HUES6 (cell line): ENCODE results near the gene TUBA1B.
"Not testable (repeated sequence)": the region's sequence is repeated elsewhere in the genome, so short reads cannot be mapped to it uniquely, and the experiment has no call there.

Experiments used
- H3K27ac ChIP-seq: 2 replicates; pipeline ENCODE4 v1.7.0; 2013; ENCODE audit warnings: low read depth, mild to moderate bottlenecking, low read length, inconsistent platforms
- H3K27me3 ChIP-seq: 2 replicates; pipeline ENCODE4 v1.6.1; 2013; ENCODE audit warnings: low read length; ENCODE audit not compliant: control insufficient read depth, insufficient read depth
- H3K36me3 ChIP-seq: 2 replicates; pipeline ENCODE4 v1.6.1; 2013; ENCODE audit warnings: low read length; ENCODE audit not compliant: control insufficient read depth, insufficient read depth
- H3K4me1 ChIP-seq: 2 replicates; pipeline ENCODE4 v1.6.1; 2013; ENCODE audit warnings: low read length; ENCODE audit not compliant: control insufficient read depth, insufficient read depth
- H3K4me3 ChIP-seq: 2 replicates; pipeline ENCODE4 v1.5.1; 2013; ENCODE audit warnings: low read depth, low read length
- H3K9ac ChIP-seq: one replicate; pipeline ENCODE4 v1.6.1; 2013; ENCODE audit warnings: mild to moderate bottlenecking, low read length
- H3K9me3 ChIP-seq: 2 replicates; pipeline ENCODE4 v1.6.1; 2013; ENCODE audit warnings: low read depth, low read length; ENCODE audit not compliant: control insufficient read depth, insufficient read depth

The TUBA1B gene

GRCh38 chr12:49138999-49139398 is 7.8 kb upstream of the TUBA1B start:
- H3K4me1 ChIP-seq = no peaks in the 10 kb centered on the region
- H3K9me3 ChIP-seq = no peaks in the 10 kb centered on the region
- H3K27ac ChIP-seq = no peak overlapping the region
- no peak overlapping the region for H3K9ac ChIP-seq
- H3K36me3 ChIP-seq = no peaks in the 10 kb centered on the region
- H3K27me3 ChIP-seq = no peaks in the 10 kb centered on the region
- no peak overlapping the region for H3K4me3 ChIP-seq

GRCh38 chr12:49138587-49138986 is 7.4 kb upstream of the TUBA1B start:
- no peak overlapping the region for H3K4me3 ChIP-seq
- no peaks in the 10 kb centered on the region for H3K27me3 ChIP-seq
- no peaks in the 10 kb centered on the region for H3K9me3 ChIP-seq
- H3K27ac ChIP-seq = no peak overlapping the region
- H3K36me3 ChIP-seq = no peaks in the 10 kb centered on the region
- no peaks in the 10 kb centered on the region for H3K4me1 ChIP-seq
- no peak overlapping the region for H3K9ac ChIP-seq

GRCh38 chr12:49137476-49137875 is 6.3 kb upstream of the TUBA1B start:
- Histone ChIP-seq H3K36me3 (no peaks in the 10 kb centered on the region), H3K4me3 (no peak overlapping the region), H3K9me3 (no peaks in the 10 kb centered on the region), H3K27ac (no peak overlapping the region), H3K27me3 (no peaks in the 10 kb centered on the region), H3K4me1 (0 out of 2 replicates have a peak, but pooled peaks cover 2% of the 10 kb centered on the region), H3K9ac (no peak overlapping the region)

GRCh38 chr12:49136997-49137396 is 5.8 kb upstream of the TUBA1B start:
- H3K9ac ChIP-seq, H3K27me3 ChIP-seq, H3K27ac ChIP-seq, H3K4me1 ChIP-seq, H3K9me3 ChIP-seq, H3K4me3 ChIP-seq, H3K36me3 ChIP-seq: not testable (repeated sequence)

GRCh38 chr12:49133590-49133989 is 2.4 kb upstream of the TUBA1B start:
- Histone ChIP-seq H3K27ac (no peak overlapping the region), H3K4me1 (peaks cover 13% of the 10 kb centered on the region), H3K36me3 (peaks cover 22% of the 10 kb centered on the region), H3K9me3 (no peaks in the 10 kb centered on the region), H3K4me3 (no peak overlapping the region), H3K27me3 (no peaks in the 10 kb centered on the region), H3K9ac (no peak overlapping the region)

GRCh38 chr12:49133014-49133413 is 1.8 kb upstream of the TUBA1B start:
- H3K9me3 ChIP-seq = no peaks in the 10 kb centered on the region
- H3K4me3 ChIP-seq = no peak overlapping the region
- H3K4me1 ChIP-seq = peaks cover 13% of the 10 kb centered on the region
- no peak overlapping the region for H3K9ac ChIP-seq
- no peaks in the 10 kb centered on the region for H3K27me3 ChIP-seq
- H3K27ac ChIP-seq = no peak overlapping the region
- H3K36me3 ChIP-seq = peaks cover 25% of the 10 kb centered on the region

GRCh38 chr12:49131894-49132461 is 783 bp upstream of the TUBA1B start:
- H3K27me3 ChIP-seq = no peaks in the 10 kb centered on the region
- H3K9me3 ChIP-seq = no peaks in the 10 kb centered on the region
- H3K4me3 ChIP-seq = peak overlapping the region; percentile 62
- peaks cover 13% of the 10 kb centered on the region for H3K4me1 ChIP-seq
- peak overlapping the region; percentile 41 for H3K9ac ChIP-seq
- peaks cover 35% of the 10 kb centered on the region for H3K36me3 ChIP-seq
- no peak overlapping the region for H3K27ac ChIP-seq

GRCh38 chr12:49130151-49131050 is 794 bp downstream of the TUBA1B start:
- Histone ChIP-seq H3K9me3 (no peaks in the 10 kb centered on the region), H3K4me1 (peaks cover 13% of the 10 kb centered on the region), H3K4me3 (peak overlapping the region; percentile 81), H3K27ac (peak overlapping the region; percentile 97), H3K36me3 (peaks cover 37% of the 10 kb centered on the region), H3K27me3 (no peaks in the 10 kb centered on the region), H3K9ac (peak overlapping the region; percentile 97)

GRCh38 chr12:49129332-49130150 is 1.7 kb downstream of the TUBA1B start:
- H3K9me3 ChIP-seq = no peaks in the 10 kb centered on the region
- H3K27me3 ChIP-seq = no peaks in the 10 kb centered on the region
- H3K4me1 ChIP-seq = peaks cover 13% of the 10 kb centered on the region
- peaks cover 37% of the 10 kb centered on the region for H3K36me3 ChIP-seq
- peak overlapping the region; percentile 77 for H3K27ac ChIP-seq
- H3K4me3 ChIP-seq = peak overlapping the region; percentile 81
- H3K9ac ChIP-seq = peak overlapping the region; percentile 97

- H3K36me3 ChIP-seq = peaks cover 37% of the 10 kb centered on the region
- not testable (repeated sequence) for H3K27me3 ChIP-seq, H3K9me3 ChIP-seq, H3K27ac ChIP-seq, H3K9ac ChIP-seq, H3K4me3 ChIP-seq
- H3K4me1 ChIP-seq = peaks cover 13% of the 10 kb centered on the region
These were observed 3.2 kb downstream of the TUBA1B start for GRCh38 chr12:49127971-49128370.
